ENCODE measurements around the gene PHC3.

- no peak for TF ChIP-seq CTCF (IDR thresholded peaks at IDR 0.05)
- no peak for TF ChIP-seq ZFX (IDR thresholded peaks at IDR 0.05; ENCODE audit: borderline replicate concordance)
Measured at GRCh38 chr3:170211668-170212067, 30.1 kb upstream of the PHC3 start.
